ENCODE data around the gene HIPK4.
A peak's percentile ranks its signal among the peaks of the same experiment; 100 is the strongest.
"Not testable (repeated sequence)": the region's sequence is repeated elsewhere in the genome, so short reads cannot be mapped to it uniquely, and the experiment has no call there.

HIPK4 gene

DNA sequence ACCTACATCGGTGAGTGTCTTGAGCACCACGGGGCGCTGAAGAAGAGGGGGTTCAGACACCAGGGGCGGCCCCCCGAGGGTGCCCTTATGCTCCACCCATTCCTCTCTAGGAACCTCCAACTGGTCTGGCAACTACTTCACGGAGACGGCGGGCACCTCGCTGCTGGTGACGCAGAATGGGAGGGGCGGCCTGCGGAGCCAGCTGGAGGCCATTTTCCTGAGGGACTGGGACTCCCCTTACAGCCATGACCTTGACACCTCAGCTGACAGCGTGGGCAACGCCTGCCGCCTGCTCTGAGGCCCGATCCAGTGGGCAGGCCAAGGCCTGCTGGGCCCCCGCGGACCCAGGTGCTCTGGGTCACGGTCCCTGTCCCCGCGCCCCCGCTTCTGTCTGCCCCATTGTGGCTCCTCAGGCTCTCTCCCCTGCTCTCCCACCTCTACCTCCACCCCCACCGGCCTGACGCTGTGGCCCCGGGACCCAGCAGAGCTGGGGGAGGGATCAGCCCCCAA lies 12.1 kb downstream of the HIPK4 start:
- no peaks in the 10 kb centered on the region for H3K4me1 ChIP-seq (ENCODE audit: insufficient read depth, low read length)
- peaks cover 31% of the 10 kb centered on the region for H3K36me3 ChIP-seq (ENCODE audit: insufficient read depth, low read length)
- no peak overlapping the region for H2AFZ ChIP-seq (ENCODE audit: low read depth, low read length)
- H3K4me3 ChIP-seq (ENCODE audit: low read length) = no peak overlapping the region
- H3K9me3 ChIP-seq (ENCODE audit: low read length) = no peaks in the 10 kb centered on the region
- H3K27me3 ChIP-seq (ENCODE audit: insufficient read depth, low read length) = no peaks in the 10 kb centered on the region

DNA sequence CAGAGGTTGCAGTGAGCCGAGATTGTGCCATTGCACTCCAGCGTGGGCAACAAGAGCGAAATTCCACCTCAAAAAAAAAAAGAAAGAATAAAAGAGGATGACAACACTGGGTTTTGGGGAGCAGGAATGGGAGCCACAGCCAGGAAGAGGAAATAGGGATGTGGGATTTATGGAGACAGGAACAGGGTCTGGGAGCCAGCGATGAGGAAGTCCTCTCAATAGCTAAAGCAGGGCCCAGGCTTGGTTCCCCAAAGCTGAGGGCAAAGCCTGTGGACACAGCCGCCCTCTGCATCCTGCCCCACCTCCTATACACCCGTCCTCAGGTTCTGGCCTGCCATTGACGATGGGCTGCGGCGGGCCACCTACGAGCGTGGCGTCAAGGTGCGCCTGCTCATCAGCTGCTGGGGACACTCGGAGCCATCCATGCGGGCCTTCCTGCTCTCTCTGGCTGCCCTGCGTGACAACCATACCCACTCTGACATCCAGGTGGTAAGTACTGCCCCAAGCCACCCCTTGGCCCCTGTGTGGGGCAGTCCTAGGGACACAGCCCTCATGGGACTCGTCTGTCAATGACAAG lies 13.6 kb downstream of the HIPK4 start:
- Histone ChIP-seq H3K4me3 (ENCODE audit: low read length) (no peak overlapping the region), H3K36me3 (ENCODE audit: insufficient read depth, low read length) (peaks cover 45% of the 10 kb centered on the region)

DNA sequence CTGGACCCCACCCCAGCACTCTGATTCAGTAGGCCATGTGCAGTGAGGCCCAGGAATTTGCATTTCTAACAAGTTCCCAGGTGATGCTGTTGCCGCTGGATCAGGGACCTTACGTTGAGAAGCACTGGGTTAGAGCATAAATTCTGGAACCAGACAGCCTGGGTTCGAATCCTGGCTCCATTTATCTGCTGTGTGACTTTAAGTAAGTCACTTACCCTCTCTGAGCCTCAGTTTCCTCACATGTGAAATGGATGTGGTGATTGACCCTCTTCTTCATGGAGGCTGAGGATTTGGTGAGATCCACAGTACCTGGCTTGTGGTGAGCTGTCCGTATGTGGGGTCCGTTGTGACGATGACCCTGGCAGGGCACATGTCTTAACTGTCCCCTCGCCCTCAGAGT lies 15.9 kb downstream of the HIPK4 start:
- Histone ChIP-seq H3K4me1 (ENCODE audit: insufficient read depth, low read length) (no peaks in the 10 kb centered on the region), H2AFZ (ENCODE audit: low read depth, low read length) (no peak overlapping the region), H3K36me3 (ENCODE audit: insufficient read depth, low read length) (peaks cover 65% of the 10 kb centered on the region), H3K27me3 (ENCODE audit: insufficient read depth, low read length) (no peaks in the 10 kb centered on the region), H3K9me3 (ENCODE audit: low read length) (no peaks in the 10 kb centered on the region), H3K4me3 (ENCODE audit: low read length) (no peak overlapping the region)

More for the DNA sequence above, 13.6 kb downstream of the HIPK4 start:
- Histone ChIP-seq H3K27me3 (ENCODE audit: insufficient read depth, low read length) (no peaks in the 10 kb centered on the region), H3K9me3 (ENCODE audit: low read length) (no peaks in the 10 kb centered on the region), H3K4me1 (ENCODE audit: insufficient read depth, low read length) (no peaks in the 10 kb centered on the region), H2AFZ (ENCODE audit: low read depth, low read length) (no peak overlapping the region)

DNA sequence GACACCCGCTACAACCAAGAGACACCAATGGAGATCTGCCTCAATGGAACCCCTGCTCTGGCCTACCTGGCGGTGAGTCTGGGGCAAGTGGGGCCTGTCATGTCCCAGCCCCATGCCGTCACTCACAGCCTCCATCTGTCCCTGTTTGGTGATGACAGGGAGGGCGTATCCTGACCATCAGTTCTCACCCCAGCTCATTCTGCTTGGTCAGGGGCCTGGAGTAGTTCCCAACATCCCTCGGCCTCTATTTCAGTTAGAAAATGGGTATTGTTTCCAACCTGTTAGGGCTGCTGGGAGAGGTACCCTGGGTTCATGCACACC lies 18.2 kb downstream of the HIPK4 start:
- Histone ChIP-seq H3K36me3 (ENCODE audit: insufficient read depth, low read length) (peaks cover 59% of the 10 kb centered on the region), H3K27me3 (ENCODE audit: insufficient read depth, low read length) (no peaks in the 10 kb centered on the region), H3K4me3 (ENCODE audit: low read length) (no peak overlapping the region), H3K4me1 (ENCODE audit: insufficient read depth, low read length) (peaks cover 8% of the 10 kb centered on the region), H2AFZ (ENCODE audit: low read depth, low read length) (no peak overlapping the region), H3K9me3 (ENCODE audit: low read length) (no peaks in the 10 kb centered on the region)

DNA sequence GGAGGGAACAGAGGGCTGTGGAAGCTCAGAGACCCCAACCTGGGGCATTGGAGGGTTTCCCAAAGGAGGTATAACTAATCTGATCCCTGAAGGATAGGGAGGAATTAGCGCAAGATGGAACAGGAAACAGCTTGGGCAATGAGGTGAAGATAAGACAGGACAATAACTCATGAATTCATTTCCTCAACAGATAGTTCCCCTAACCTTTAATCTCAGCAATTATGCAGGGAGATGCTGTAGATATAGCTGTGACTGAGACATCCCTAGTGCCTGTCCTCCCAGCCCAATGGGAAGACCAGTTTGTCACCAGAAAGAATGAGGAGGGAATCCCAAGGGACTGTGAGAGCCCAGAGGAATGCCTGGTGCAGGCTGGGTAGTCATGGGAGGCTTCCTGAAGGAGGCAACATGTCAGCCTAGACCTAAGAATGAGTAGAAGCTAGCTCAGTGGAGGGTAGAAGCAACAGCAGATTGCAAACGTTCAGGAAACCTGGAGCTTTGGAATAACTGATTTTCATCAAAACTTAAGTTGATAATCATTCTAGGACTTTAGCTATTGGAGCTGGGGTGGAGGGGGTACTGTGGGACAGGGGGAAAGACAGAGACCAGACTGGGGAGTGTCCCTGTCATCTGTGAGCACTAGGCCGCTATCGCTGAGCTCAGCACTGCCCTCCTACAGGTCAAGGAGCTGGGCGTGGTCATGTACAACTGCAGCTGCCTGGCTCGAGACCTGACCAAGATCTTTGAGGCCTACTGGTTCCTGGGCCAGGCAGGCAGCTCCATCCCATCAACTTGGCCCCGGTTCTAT lies 18.8 kb downstream of the HIPK4 start:
- H3K36me3 ChIP-seq (ENCODE audit: insufficient read depth, low read length) = peaks cover 54% of the 10 kb centered on the region
- peaks cover 14% of the 10 kb centered on the region for H3K4me1 ChIP-seq (ENCODE audit: insufficient read depth, low read length)
- no peaks in the 10 kb centered on the region for H3K9me3 ChIP-seq (ENCODE audit: low read length)
- H3K27me3 ChIP-seq (ENCODE audit: insufficient read depth, low read length) = no peaks in the 10 kb centered on the region
- no peak overlapping the region for H3K4me3 ChIP-seq (ENCODE audit: low read length)
- H2AFZ ChIP-seq (ENCODE audit: low read depth, low read length) = no peak overlapping the region

DNA sequence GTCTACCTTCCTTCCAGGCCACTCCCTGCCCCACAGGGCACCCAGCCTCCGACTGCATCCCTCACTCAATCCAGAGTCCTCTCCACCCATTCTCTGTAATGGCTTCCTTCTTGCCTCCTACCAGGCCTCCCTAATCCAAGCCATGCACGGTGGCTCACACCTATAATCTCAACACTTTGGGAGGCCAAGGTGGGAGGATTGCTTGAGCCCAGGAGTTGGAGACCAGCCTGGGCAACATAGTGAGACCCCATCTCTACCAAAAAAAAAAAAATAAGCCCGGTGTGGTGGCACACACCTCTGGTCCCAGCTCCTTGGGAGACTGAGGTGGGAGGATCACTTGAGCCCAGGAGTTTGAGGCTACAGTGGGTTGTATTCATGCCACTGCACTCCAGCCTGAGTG lies 19.7 kb downstream of the HIPK4 start:
- H3K27me3 ChIP-seq (ENCODE audit: insufficient read depth, low read length); H2AFZ ChIP-seq (ENCODE audit: low read depth, low read length); H3K9me3 ChIP-seq (ENCODE audit: low read length); H3K4me3 ChIP-seq (ENCODE audit: low read length): not testable (repeated sequence)
- H3K36me3 ChIP-seq (ENCODE audit: insufficient read depth, low read length) = peaks cover 54% of the 10 kb centered on the region
- H3K4me1 ChIP-seq (ENCODE audit: insufficient read depth, low read length) = peaks cover 21% of the 10 kb centered on the region

DNA sequence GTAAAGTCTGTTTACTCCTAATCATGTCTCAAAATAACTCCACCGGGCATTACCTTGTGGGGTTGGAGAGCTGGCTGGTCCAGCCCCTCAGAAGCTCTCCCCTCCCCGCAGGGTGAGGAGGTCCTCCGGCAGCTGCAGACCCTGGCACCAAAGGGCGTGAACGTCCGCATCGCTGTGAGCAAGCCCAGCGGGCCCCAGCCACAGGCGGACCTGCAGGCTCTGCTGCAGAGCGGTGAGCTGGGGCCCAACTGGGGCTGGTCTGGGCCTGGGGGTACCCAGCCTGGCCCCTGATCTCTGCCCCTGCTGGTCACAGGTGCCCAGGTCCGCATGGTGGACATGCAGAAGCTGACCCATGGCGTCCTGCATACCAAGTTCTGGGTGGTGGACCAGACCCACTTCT lies 20.2 kb downstream of the HIPK4 start:
- Histone ChIP-seq H3K9me3 (ENCODE audit: low read length) (no peaks in the 10 kb centered on the region), H3K27me3 (ENCODE audit: insufficient read depth, low read length) (no peaks in the 10 kb centered on the region), H3K4me3 (ENCODE audit: low read length) (no peak overlapping the region), H3K36me3 (ENCODE audit: insufficient read depth, low read length) (peaks cover 54% of the 10 kb centered on the region), H2AFZ (ENCODE audit: low read depth, low read length) (no peak overlapping the region), H3K4me1 (ENCODE audit: insufficient read depth, low read length) (peaks cover 23% of the 10 kb centered on the region)

DNA sequence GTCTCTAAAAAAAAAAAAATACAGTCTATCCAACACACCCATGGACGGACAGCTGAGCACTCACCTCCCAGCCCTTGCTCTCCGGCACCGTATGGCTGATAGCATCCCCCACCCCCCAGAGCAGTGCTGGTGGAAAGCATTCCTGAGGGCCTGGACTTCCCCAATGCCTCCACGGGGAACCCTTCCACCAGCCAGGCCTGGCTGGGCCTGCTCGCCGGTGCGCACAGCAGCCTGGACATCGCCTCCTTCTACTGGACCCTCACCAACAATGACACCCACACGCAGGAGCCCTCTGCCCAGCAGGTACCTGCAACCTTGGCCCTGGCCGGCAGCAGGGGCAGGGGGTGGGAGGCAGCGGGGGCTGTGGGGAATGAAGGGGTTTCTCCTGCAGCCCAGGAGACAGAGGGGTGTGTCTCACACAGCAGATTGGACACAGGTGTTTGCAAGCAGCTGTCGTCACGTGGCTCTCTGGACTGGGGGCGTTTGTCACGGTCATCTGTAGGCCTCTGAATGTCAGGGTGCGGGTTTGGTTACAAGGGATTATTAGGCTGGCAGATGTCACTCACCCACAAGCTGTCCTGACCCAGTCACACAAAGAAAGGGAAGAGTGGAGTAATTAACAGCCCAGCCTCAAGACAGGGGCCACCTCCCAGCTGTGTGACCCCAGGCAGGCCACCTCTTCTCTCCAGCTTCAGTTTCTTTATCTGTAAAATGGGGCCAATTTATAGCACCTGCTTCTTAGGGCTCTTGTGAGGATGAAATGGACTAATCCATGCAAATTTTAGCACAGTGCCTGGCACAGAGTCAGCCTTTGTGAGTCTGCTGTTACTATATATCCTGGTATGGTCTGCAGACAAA lies 22.2 kb downstream of the HIPK4 start:
- H2AFZ ChIP-seq (ENCODE audit: low read depth, low read length) = no peak overlapping the region
- no peaks in the 10 kb centered on the region for H3K9me3 ChIP-seq (ENCODE audit: low read length)
- peaks cover 41% of the 10 kb centered on the region for H3K36me3 ChIP-seq (ENCODE audit: insufficient read depth, low read length)
- no peaks in the 10 kb centered on the region for H3K27me3 ChIP-seq (ENCODE audit: insufficient read depth, low read length)
- H3K4me1 ChIP-seq (ENCODE audit: insufficient read depth, low read length) = peaks cover 23% of the 10 kb centered on the region
- H3K4me3 ChIP-seq (ENCODE audit: low read length) = no peak overlapping the region

DNA sequence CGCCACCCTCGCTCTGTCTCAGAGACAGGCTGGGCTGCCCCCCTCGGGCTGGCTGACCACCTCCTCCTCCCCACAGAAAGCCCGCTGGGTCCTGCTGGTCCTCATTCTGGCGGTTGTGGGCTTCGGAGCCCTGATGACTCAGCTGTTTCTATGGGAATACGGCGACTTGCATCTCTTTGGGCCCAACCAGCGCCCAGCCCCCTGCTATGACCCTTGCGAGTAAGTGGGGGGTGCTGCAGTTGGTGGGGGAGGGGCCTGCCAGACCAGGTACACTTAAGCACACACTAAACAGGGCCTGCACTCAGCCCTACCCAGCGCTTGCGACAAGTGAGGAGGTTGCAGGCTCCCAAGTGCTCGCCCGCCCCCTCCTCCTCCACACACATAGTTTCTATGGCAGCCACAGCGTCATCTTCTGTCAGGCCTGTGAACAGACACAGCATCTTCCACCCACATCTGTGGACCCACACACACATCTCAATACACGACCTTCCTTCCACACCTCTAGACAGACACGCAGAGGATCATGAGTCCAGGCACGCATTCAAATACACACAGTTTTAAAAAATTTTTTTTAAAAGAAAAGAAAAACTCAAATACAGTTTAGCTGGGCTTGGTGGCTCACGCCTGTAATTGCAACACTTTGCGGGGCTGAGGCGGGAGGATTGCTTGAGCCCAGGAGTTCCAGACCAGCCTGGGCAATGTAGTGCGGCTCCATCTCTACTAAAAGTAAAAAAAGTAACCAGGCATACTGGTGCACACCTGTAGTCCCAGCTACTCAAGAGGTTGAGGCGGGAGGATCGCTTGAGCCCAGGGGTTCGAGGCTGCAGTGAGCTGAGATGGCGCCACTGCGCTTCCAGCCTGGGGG lies 23.1 kb downstream of the HIPK4 start:
- H3K27me3 ChIP-seq (ENCODE audit: insufficient read depth, low read length) = no peaks in the 10 kb centered on the region
- peak overlapping the region; percentile 68 for H3K4me3 ChIP-seq (ENCODE audit: low read length)
- no peak overlapping the region for H2AFZ ChIP-seq (ENCODE audit: low read depth, low read length)
- no peaks in the 10 kb centered on the region for H3K9me3 ChIP-seq (ENCODE audit: low read length)
- H3K36me3 ChIP-seq (ENCODE audit: insufficient read depth, low read length) = peaks cover 34% of the 10 kb centered on the region
- peaks cover 23% of the 10 kb centered on the region for H3K4me1 ChIP-seq (ENCODE audit: insufficient read depth, low read length)

DNA sequence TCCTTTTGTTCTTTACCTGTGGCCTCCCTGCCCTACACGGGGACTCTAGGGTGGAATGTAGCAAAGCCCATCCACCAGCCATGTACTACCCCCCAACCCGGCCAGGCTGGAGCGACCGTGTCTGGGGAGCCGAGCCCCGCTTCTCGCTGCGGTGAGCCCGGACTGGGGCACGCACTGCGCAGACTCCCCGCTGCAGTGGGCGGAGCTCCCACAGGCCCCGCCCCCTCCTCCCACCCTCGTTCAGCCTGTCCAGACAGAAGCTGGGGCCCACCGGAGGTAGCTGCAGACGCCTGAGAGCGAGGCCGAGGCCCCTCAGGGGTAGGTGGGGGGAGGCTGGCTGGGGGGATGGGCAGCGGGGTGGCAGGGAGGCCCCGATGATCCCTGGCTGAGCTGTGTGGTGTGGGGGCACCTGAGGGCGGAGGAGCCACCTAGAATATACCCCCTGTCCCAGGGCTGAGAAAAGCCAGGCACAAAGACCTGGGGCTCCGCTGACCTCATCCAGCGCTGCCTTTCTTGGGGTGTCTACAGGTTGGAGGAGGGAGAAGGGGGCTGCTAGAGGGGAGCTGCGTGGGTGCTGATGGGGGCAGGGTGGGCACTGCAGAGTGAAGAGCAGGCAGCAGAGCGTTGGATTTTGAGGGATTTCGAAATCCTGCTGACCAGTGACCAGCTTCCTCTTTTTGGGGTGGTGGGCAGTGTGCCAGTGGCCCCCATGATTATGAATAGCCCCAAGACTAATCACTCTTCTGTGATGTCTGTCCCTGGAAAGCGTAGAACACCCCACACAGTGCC lies 24.2 kb downstream of the HIPK4 start:
- Histone ChIP-seq H3K4me1 (ENCODE audit: insufficient read depth, low read length) (peaks cover 23% of the 10 kb centered on the region), H3K4me3 (ENCODE audit: low read length) (peak overlapping the region; percentile 68), H3K36me3 (ENCODE audit: insufficient read depth, low read length) (peaks cover 22% of the 10 kb centered on the region), H3K27me3 (ENCODE audit: insufficient read depth, low read length) (no peaks in the 10 kb centered on the region), H3K9me3 (ENCODE audit: low read length) (no peaks in the 10 kb centered on the region), H2AFZ (ENCODE audit: low read depth, low read length) (peak overlapping the region; percentile 74)

DNA sequence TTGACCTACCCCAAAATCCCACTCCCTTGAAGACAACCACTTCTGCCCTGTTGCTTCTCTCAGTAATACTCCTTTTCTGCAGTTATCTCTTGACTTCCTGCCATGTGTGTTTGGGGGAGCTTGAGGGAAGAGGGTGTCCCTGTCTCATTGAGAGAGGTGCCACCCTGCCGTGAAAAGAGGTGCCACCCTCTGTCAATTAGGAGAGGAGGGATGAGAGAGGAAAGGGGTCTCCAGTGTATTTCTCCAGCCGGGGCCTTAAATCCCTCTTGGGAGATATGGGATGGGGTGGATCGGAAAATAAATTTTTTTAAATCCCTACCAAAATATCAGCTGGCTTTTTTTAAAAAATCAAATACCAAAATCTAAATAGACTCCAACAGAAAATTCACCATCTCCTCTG lies 25.0 kb downstream of the HIPK4 start:
- Histone ChIP-seq H2AFZ (ENCODE audit: low read depth, low read length) (peak overlapping the region; percentile 74), H3K9me3 (ENCODE audit: low read length) (no peaks in the 10 kb centered on the region), H3K4me1 (ENCODE audit: insufficient read depth, low read length) (peaks cover 23% of the 10 kb centered on the region), H3K36me3 (ENCODE audit: insufficient read depth, low read length) (peaks cover 16% of the 10 kb centered on the region), H3K4me3 (ENCODE audit: low read length) (peak overlapping the region; percentile 68), H3K27me3 (ENCODE audit: insufficient read depth, low read length) (no peaks in the 10 kb centered on the region)

DNA sequence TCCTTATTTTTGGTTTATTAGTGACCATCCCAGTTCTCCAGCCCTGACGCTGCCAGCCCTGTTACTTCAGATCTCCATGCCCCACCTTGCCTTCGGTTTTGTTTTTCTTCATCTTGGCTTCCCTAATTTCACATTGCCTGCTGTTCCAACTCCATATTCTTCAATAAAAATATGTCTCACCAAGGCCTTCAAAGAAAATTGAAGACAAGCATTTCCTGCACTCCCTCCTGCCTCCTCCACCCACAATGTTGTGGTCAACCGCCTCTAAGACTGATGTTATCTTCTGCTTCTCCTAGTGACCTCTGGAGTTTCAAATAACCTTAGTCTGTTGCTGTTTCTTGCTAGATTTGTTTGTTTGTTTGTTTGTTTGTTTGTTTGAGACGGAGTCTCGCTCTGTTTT lies 26.9 kb downstream of the HIPK4 start:
- peaks cover 23% of the 10 kb centered on the region for H3K4me1 ChIP-seq (ENCODE audit: insufficient read depth, low read length)
- H3K4me3 ChIP-seq (ENCODE audit: low read length) = no peak overlapping the region
- H2AFZ ChIP-seq (ENCODE audit: low read depth, low read length) = no peak overlapping the region
- H3K9me3 ChIP-seq (ENCODE audit: low read length) = no peaks in the 10 kb centered on the region
- H3K36me3 ChIP-seq (ENCODE audit: insufficient read depth, low read length) = peaks cover 6% of the 10 kb centered on the region
- no peaks in the 10 kb centered on the region for H3K27me3 ChIP-seq (ENCODE audit: insufficient read depth, low read length)

Data from neuron (in vitro differentiated cells).